Activated B cell treated with CpG ODN at 0.5 μM for 24 hours (primary cell): ENCODE data around the gene PROSER3. TPM values are rescaled to one million over a fixed set of nuclear protein-coding genes. Genes with fewer than 3 reads are reported as not detected.

Experiments used
- ATAC-seq: fragments of 200-7000 bp; cut with Tn5 transposase; one replicate; pipeline ENCODE4 v1.10.0; 2021; ENCODE audit warnings: low read depth, mild to moderate bottlenecking, moderate library complexity
- CTCF ChIA-PET: fragments of 350-600 bp; sonication (Branson Sonifier 250); formaldehyde crosslinking; loops from one replicate; lab custom pipeline; 2021; ENCODE audit warnings: antibody characterized with exemption; lab: Charles Lee
- POLR2A ChIA-PET: fragments of 350-600 bp; sonication (Branson Sonifier 250); formaldehyde crosslinking; loops from one replicate; lab custom pipeline; 2021; ENCODE audit warnings: antibody characterized with exemption; lab: Charles Lee
- DNase-seq: peaks from one replicate; pipeline ENCODE4 v3.0.0; 2022
- H3K27ac Mint-ChIP-seq: one replicate; pipeline ENCODE4 v1.8.0; 2020; ENCODE audit warnings: mixed read lengths
- H3K27me3 Mint-ChIP-seq: one replicate; pipeline ENCODE4 v1.8.0; 2021; ENCODE audit warnings: mixed read lengths
- H3K36me3 Mint-ChIP-seq: one replicate; pipeline ENCODE4 v1.8.0; 2021; ENCODE audit warnings: low read depth, mixed read lengths
- H3K4me1 Mint-ChIP-seq: one replicate; pipeline ENCODE4 v1.8.0; 2021; ENCODE audit warnings: mixed read lengths
- H3K4me3 Mint-ChIP-seq: one replicate; pipeline ENCODE4 v1.8.0; 2020; ENCODE audit warnings: mild to moderate bottlenecking, mixed read lengths
- H3K9me3 Mint-ChIP-seq: one replicate; pipeline ENCODE4 v1.8.0; 2020; ENCODE audit warnings: mixed read lengths
- CTCF ChIP-seq: fragments of 200-600 bp; IDR thresholded peaks from one replicate; pipeline ENCODE4 v1.8.0; 2022; ENCODE audit warnings: antibody characterized with exemption, mild to moderate bottlenecking
- intact Hi-C: fragments of 100-400 bp; cut with micrococcal nuclease; formaldehyde crosslinking; loops from one replicate; pipeline ENCODE4 v1.15.1; 2024
- total RNA-seq: library from RNA; stranded (reverse); gene quantifications from 2 replicates; pipeline ENCODE4 v1.2.3, GENCODE V29; 2022

Gene PROSER3
- total RNA-seq, 1 donor from 2014 or later, result 60.5 TPM

GRCh38 chr19:35754370-35755130 is 3.4 kb upstream of the PROSER3 start:
- no peaks in the 10 kb centered on the region for H3K9me3 Mint-ChIP-seq
- no peak for ATAC-seq

DNA sequence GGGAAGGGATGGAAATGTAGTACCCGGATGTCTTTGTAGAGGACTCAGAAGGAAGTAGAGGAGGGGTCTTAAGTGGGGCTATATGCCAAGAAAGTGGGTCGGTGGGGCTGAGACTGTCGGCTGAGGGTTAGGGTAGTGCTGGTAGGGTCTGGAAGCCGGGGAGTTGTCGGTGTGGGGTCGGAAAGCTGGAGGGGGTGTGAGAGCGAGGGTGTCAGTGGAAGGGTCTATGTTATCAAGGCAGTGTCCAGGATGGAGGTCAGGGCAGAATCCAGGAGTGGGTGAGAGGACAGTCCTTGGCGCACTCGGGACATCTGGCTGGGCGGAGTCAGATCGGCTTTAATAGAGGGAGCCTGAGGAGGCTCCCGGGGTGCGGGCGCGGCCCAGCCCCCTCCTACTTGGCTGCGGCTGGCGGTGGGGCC is 2.8 kb upstream of the PROSER3 start:
- Mint-ChIP-seq H3K4me1 (peaks cover 33% of the 10 kb centered on the region), H3K9me3 (no peaks in the 10 kb centered on the region), H3K36me3 (peaks cover 34% of the 10 kb centered on the region), H3K4me3 (peak overlapping the region; percentile 38), H3K27ac (no peak overlapping the region), H3K27me3 (peaks cover 15% of the 10 kb centered on the region)
- intact Hi-C loops, result loop anchor here (5.0 kb wide), 1 partner anchor 208 kb away; the partner anchor contains the start of gene TMEM147
- no peak for DNase-seq
- TF ChIP-seq CTCF, result no peak
- CTCF ChIA-PET, result no interaction called here
- ATAC-seq, result no peak
- POLR2A ChIA-PET, result interaction anchor here (3.8 kb wide), 1 partner anchor 11 kb away, joined by 69 read pairs; the partner anchor contains the start of genes IGFLR1, PSENEN and U2AF1L4

More at GRCh38 chr19:35754370-35755130, 3.4 kb upstream of the PROSER3 start:
- no peak overlapping the region for H3K4me3 Mint-ChIP-seq
- ChIA-PET CTCF (no interaction called here), POLR2A (no interaction called here)
- no peak for DNase-seq
- no peak overlapping the region for H3K27ac Mint-ChIP-seq
- no peak for TF ChIP-seq CTCF
- H3K4me1 Mint-ChIP-seq, result peaks cover 37% of the 10 kb centered on the region
- intact Hi-C loops, result loop anchor here (5.0 kb wide), 1 partner anchor 207 kb away; the partner anchor contains the start of gene TMEM147
- H3K36me3 Mint-ChIP-seq, result peaks cover 34% of the 10 kb centered on the region
- peaks cover 15% of the 10 kb centered on the region for H3K27me3 Mint-ChIP-seq

DNA sequence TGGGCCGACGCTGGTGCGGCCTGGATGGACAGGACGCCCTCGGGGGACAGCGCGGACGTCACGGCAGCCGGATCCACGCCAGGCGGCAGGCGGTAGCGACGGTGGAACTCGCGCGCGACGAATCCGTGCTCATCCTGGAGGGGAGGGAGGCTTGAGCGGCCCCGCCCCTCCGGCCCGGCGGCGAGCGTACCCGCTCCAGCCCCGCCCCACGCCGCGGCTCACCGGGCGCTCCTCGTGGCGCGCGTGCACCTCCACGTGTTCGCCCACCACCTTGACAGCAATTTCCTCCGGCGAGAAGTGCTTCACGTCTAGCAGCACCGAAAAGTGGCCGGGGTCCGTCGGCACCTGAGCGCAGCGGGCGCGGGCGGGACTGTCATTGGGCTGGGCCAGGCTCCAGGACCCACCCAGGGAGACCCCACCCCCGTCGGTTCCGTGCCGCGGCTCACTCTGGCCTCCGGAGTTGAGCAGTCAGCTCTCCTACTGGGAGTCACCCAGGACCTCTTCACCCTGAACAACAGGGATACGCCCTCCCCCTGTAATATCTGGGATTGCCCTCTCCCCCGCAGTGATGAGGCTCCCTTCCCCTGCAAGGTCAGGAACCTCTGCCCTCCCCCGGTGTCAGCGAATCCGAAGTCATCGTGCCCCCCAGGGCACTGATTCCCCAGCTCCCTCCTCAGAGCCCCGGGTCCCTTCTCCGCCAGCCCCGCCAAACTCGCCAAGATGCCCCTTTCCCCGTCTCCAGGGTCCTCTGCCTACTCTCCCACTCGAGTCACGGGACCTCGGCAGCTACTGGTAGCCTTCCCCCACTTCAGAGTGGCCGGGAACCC is 2.2 kb upstream of the PROSER3 start:
- intact Hi-C loops, result loop anchor here (5.0 kb wide), 1 partner anchor 208 kb away; the partner anchor contains the start of gene TMEM147

GRCh38 chr19:35756377-35757230 is 1.4 kb upstream of the PROSER3 start, which contains the start of gene HSPB6:
Gene HSPB6, minus strand, starts transcription at chr19:35757029. Its CDS starts 21 bp downstream, at chr19:35757008.
- ATAC-seq, result no peak
- Mint-ChIP-seq H3K36me3 (peaks cover 34% of the 10 kb centered on the region), H3K9me3 (no peaks in the 10 kb centered on the region), H3K27me3 (peaks cover 15% of the 10 kb centered on the region), H3K27ac (peak within 1 kb of the TSS; percentile 96), H3K4me1 (peaks cover 33% of the 10 kb centered on the region), H3K4me3 (peak within 1 kb of the TSS; percentile 97)
- no peak for DNase-seq
- ChIA-PET POLR2A (interaction anchor here (0.7 to 3.8 kb wide), 6 partner anchors 7 to 55 kb away, joined by 3 to 69 read pairs (median 10); partner anchors contain the start of genes IGFLR1, LIN37, PSENEN and U2AF1L4), CTCF (interaction anchor here (0.9 kb wide), 1 partner anchor 11 kb away, joined by 3 read pairs; the partner anchor contains the start of genes PSENEN and U2AF1L4)
- intact Hi-C loops, result loop anchor here (5.0 kb wide), 1 partner anchor 209 kb away; the partner anchor contains the start of gene TMEM147
- TF ChIP-seq CTCF, result no peak

More for the DNA sequence above, 2.2 kb upstream of the PROSER3 start:
- H3K36me3 Mint-ChIP-seq, result peaks cover 34% of the 10 kb centered on the region
- ChIA-PET CTCF (interaction anchor here (0.9 kb wide), 1 partner anchor 11 kb away, joined by 3 read pairs; the partner anchor contains the start of genes PSENEN and U2AF1L4), POLR2A (interaction anchor here (2.1 to 3.8 kb wide), 3 partner anchors 12 to 37 kb away, joined by 5 to 69 read pairs (median 12); partner anchors contain the start of genes IGFLR1, PSENEN and U2AF1L4)
- ATAC-seq (no peak), DNase-seq (no peak)
- H3K9me3 Mint-ChIP-seq, result no peaks in the 10 kb centered on the region
- H3K4me1 Mint-ChIP-seq, result peaks cover 33% of the 10 kb centered on the region
- H3K4me3 Mint-ChIP-seq, result peak overlapping the region; percentile 67
- no peak for TF ChIP-seq CTCF
- no peak overlapping the region for H3K27ac Mint-ChIP-seq
- H3K27me3 Mint-ChIP-seq, result peaks cover 15% of the 10 kb centered on the region
